Upper lobe of left lung (tissue), 4 donors: ENCODE data around the gene EHD3.

Experiments used
- CTCF ChIP-seq, 6 experiments: fragments of 450-650 bp in 4 of 6; fragments of 200-600 bp in 2 of 6; sonication (generic) in 2 of 6; IDR thresholded peaks; one replicate each; pipeline ENCODE4 v1.5.1; 2016 to 2019; ENCODE audit warnings: antibody characterized with exemption in 6 of 6
- POLR2A ChIP-seq, 4 donors: fragments of 450-650 bp; IDR thresholded peaks; one replicate each; pipeline ENCODE4 v1.5.1; 2016 to 2017; ENCODE audit warnings: antibody characterized with exemption in 4 of 4, mild to moderate bottlenecking in 2 of 4

- no peak for TF ChIP-seq POLR2A (IDR thresholded peaks at IDR 0.05)
- TF ChIP-seq CTCF (IDR thresholded peaks at IDR 0.05) = no peak
These were observed 16.3 kb upstream of the EHD3 start, which contains the start of gene CAPN14 for GRCh38 chr2:31217465-31218200.
